ENCODE measurements around the gene WDFY3.
A peak's percentile ranks its signal among the peaks of the same experiment; 100 is the strongest.

The WDFY3 gene

DNA sequence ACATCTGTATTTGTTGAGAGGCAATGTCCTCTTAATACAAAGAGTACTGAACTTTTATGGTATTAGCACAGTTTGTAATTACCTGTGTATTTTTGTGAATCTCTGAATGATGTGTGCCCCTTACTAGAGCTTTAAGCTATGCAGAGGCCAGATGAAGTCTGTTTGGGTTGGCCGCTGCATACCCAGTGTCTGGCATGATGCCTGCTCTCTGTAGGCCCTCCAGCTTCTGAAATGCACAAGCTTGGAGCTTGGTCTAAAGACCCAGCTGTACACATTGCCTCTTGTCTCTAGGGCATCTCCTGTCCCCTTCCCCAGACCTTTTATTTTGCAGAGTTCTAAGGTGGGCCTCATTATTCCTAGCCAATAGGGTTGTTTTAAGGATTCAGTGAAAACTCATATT, 315.0 kb downstream of the WDFY3 start:
- in situ Hi-C loops (cut with HindIII; ENCODE audit: low sequenced_read_pairs): no loop called here
- TF ChIP-seq, protein P1, sequence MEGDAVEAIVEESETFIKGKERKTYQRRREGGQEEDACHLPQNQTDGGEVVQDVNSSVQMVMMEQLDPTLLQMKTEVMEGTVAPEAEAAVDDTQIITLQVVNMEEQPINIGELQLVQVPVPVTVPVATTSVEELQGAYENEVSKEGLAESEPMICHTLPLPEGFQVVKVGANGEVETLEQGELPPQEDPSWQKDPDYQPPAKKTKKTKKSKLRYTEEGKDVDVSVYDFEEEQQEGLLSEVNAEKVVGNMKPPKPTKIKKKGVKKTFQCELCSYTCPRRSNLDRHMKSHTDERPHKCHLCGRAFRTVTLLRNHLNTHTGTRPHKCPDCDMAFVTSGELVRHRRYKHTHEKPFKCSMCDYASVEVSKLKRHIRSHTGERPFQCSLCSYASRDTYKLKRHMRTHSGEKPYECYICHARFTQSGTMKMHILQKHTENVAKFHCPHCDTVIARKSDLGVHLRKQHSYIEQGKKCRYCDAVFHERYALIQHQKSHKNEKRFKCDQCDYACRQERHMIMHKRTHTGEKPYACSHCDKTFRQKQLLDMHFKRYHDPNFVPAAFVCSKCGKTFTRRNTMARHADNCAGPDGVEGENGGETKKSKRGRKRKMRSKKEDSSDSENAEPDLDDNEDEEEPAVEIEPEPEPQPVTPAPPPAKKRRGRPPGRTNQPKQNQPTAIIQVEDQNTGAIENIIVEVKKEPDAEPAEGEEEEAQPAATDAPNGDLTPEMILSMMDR (IDR thresholded peaks at IDR 0.05; ENCODE audit: low read depth, low read length, missing control alignments): no peak

GRCh38 chr4:84648863-84649647, 317.4 kb downstream of the WDFY3 start:
- TF ChIP-seq, protein P1 (IDR thresholded peaks at IDR 0.05; ENCODE audit: low read depth, low read length, missing control alignments): no peak
- in situ Hi-C loops (cut with HindIII; ENCODE audit: low sequenced_read_pairs): no loop called here
- H3K4me3 ChIP-seq (ENCODE audit: low read depth, low read length): no peak overlapping the region
- no peak for DNase-seq (ENCODE audit: low read depth)

More for the DNA sequence above, 315.0 kb downstream of the WDFY3 start:
- no peak overlapping the region for H3K4me3 ChIP-seq (ENCODE audit: low read depth, low read length)
- DNase-seq (ENCODE audit: low read depth): peak; percentile 26

DNA sequence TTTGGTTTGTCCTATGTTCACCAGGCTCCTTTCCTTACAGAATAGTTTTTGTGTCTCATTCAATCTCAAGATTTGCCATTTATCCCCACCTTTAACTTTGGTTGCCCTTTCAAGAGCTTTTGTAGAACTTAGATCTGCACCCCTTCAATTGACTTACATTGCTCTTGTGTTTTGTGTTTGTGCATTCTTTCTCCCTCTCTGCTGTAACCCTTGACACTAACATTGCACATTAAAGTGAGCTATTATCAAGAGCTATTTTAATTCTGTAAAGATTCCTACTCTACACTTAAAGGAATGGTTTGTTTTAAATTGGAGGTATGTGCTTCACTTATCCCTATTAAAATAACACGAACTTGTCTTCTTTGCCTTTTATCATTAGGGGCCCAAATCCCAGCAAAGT, 318.3 kb downstream of the WDFY3 start:
- no peak overlapping the region for H3K4me3 ChIP-seq (ENCODE audit: low read depth, low read length)
- no peak for DNase-seq (ENCODE audit: low read depth)
- TF ChIP-seq, protein P1 (IDR thresholded peaks at IDR 0.05; ENCODE audit: low read depth, low read length, missing control alignments): no peak
- in situ Hi-C loops (cut with HindIII; ENCODE audit: low sequenced_read_pairs): no loop called here

GRCh38 chr4:84647312-84647884, 319.1 kb downstream of the WDFY3 start:
- in situ Hi-C loops (cut with HindIII; ENCODE audit: low sequenced_read_pairs): no loop called here
- no peak for DNase-seq (ENCODE audit: low read depth)
- TF ChIP-seq, protein P1 (IDR thresholded peaks at IDR 0.05; ENCODE audit: low read depth, low read length, missing control alignments): no peak

GRCh38 chr4:84644087-84644486, 322.4 kb downstream of the WDFY3 start:
- TF ChIP-seq, protein P1 (IDR thresholded peaks at IDR 0.05; ENCODE audit: low read depth, low read length, missing control alignments): no peak
- in situ Hi-C loops (cut with HindIII; ENCODE audit: low sequenced_read_pairs): no loop called here
- DNase-seq (ENCODE audit: low read depth): no peak
- no peak overlapping the region for H3K4me3 ChIP-seq (ENCODE audit: low read depth, low read length)

More at GRCh38 chr4:84647312-84647884, 319.1 kb downstream of the WDFY3 start:
- no peak overlapping the region for H3K4me3 ChIP-seq (ENCODE audit: low read depth, low read length)

DNA sequence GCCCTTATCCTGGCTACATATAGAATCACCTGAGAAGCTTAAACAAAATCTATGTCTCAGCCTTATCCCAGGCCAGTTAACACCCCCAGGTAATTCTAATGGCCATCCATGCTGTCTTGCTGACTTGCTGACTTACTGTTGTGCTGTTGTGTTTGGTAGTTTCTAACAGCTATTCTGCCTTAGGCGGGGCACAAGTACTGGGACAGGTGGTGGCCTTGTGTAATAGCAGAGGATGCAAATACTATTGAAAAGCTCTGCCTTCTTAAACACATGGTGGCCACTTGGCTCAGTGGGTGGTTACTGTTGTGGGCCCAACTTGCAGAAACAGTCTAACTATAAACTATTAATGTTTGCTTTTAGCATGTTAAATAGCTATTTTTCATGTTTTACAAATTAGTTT, 327.3 kb downstream of the WDFY3 start:
- in situ Hi-C loops (cut with HindIII; ENCODE audit: low sequenced_read_pairs): no loop called here
- TF ChIP-seq, protein P1 (IDR thresholded peaks at IDR 0.05; ENCODE audit: low read depth, low read length, missing control alignments): no peak
- H3K4me3 ChIP-seq (ENCODE audit: low read depth, low read length): no peak overlapping the region

More for the DNA sequence above, 327.3 kb downstream of the WDFY3 start:
- DNase-seq (ENCODE audit: low read depth): no peak
